Lower leg skin (tissue), 3 donors: ENCODE measurements around the gene B4GALNT4.

Experiments
- POLR2A ChIP-seq, 2 donors: fragments of 450-650 bp; IDR thresholded peaks; one replicate each; pipeline ENCODE4 v1.6.1; 2016 to 2017; ENCODE audit warnings: antibody characterized with exemption in 2 of 2, mild to moderate bottlenecking in 1 of 2, moderate library complexity in 1 of 2
- TF ChIP-seq, protein P1 (sequence below), 3 donors: fragments of 450-650 bp; IDR thresholded peaks; one replicate each; pipeline ENCODE4 v1.5.1; 2016; ENCODE audit warnings: antibody characterized with exemption in 3 of 3, mild to moderate bottlenecking in 3 of 3, moderate library complexity in 2 of 3

- TF ChIP-seq, protein P1, sequence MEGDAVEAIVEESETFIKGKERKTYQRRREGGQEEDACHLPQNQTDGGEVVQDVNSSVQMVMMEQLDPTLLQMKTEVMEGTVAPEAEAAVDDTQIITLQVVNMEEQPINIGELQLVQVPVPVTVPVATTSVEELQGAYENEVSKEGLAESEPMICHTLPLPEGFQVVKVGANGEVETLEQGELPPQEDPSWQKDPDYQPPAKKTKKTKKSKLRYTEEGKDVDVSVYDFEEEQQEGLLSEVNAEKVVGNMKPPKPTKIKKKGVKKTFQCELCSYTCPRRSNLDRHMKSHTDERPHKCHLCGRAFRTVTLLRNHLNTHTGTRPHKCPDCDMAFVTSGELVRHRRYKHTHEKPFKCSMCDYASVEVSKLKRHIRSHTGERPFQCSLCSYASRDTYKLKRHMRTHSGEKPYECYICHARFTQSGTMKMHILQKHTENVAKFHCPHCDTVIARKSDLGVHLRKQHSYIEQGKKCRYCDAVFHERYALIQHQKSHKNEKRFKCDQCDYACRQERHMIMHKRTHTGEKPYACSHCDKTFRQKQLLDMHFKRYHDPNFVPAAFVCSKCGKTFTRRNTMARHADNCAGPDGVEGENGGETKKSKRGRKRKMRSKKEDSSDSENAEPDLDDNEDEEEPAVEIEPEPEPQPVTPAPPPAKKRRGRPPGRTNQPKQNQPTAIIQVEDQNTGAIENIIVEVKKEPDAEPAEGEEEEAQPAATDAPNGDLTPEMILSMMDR (IDR thresholded peaks at IDR 0.05): no peak
- no peak for TF ChIP-seq POLR2A (IDR thresholded peaks at IDR 0.05)
Measured at GRCh38 chr11:326842-327580, 42.3 kb upstream of the B4GALNT4 start.
